NT2/D1 (cell line): ENCODE results near the gene CARM1.

Experiments
- YY1 ChIP-seq: IDR thresholded peaks from 2 replicates; pipeline ENCODE4 v1.6.1; 2011; ENCODE audit not compliant: insufficient read length, insufficient read depth
- ZNF274 ChIP-seq: IDR thresholded peaks from 2 replicates; pipeline ENCODE4 v1.6.1; 2011; ENCODE audit warnings: mild to moderate bottlenecking, low read depth, low read length

DNA sequence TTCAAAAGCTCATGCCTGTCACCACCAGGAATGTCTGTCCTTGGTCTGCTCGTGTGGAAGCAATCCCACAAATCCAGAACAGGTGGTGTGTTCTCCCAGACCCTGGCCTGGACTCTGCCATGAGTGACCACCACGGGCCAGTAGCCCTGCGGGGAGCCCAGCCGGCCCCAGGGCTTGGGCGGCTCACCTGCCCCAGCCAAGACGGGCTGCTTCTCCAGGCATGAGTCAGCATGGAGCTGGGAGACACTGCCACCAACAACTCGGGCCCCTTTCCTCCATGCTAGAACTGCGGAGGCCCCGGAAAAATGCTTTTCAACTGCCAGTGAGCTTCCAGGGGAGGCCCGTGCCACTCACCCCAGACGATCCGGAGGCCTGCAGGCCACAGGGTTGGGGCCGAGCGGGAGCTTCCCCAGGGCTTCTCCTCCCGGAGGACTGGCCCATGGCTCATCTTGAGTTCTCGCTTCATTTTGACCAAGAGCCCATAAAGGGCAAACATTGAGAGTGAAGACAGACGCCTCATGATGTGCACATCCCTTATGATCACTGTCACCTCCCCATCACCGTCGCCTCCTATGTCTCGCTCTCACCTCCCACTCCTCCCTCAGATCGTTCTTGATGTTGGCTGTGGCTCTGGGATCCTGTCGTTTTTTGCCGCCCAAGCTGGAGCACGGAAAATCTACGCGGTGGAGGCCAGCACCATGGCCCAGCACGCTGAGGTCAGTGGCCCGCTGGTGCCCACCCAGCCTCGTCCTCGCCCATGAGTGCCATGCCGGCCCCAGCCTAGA lies 40.4 kb downstream of the CARM1 start:
- TF ChIP-seq ZNF274 (no peak), YY1 (no peak)
